Activated B cell treated with CpG ODN at 0.5 μM for 24 hours (primary cell): ENCODE data around the gene KDM4B. TPM values are rescaled to one million over a fixed set of nuclear protein-coding genes. Genes with fewer than 3 reads are reported as not detected.

Experiments used
- ATAC-seq: fragments of 200-7000 bp; cut with Tn5 transposase; one replicate; pipeline ENCODE4 v1.10.0; 2021; ENCODE audit warnings: low read depth, mild to moderate bottlenecking, moderate library complexity
- CTCF ChIA-PET: fragments of 350-600 bp; sonication (Branson Sonifier 250); formaldehyde crosslinking; loops from one replicate; lab custom pipeline; 2021; ENCODE audit warnings: antibody characterized with exemption; lab: Charles Lee
- POLR2A ChIA-PET: fragments of 350-600 bp; sonication (Branson Sonifier 250); formaldehyde crosslinking; loops from one replicate; lab custom pipeline; 2021; ENCODE audit warnings: antibody characterized with exemption; lab: Charles Lee
- DNase-seq: peaks from one replicate; pipeline ENCODE4 v3.0.0; 2022
- H3K27ac Mint-ChIP-seq: one replicate; pipeline ENCODE4 v1.8.0; 2020; ENCODE audit warnings: mixed read lengths
- H3K27me3 Mint-ChIP-seq: one replicate; pipeline ENCODE4 v1.8.0; 2021; ENCODE audit warnings: mixed read lengths
- H3K36me3 Mint-ChIP-seq: one replicate; pipeline ENCODE4 v1.8.0; 2021; ENCODE audit warnings: low read depth, mixed read lengths
- H3K4me1 Mint-ChIP-seq: one replicate; pipeline ENCODE4 v1.8.0; 2021; ENCODE audit warnings: mixed read lengths
- H3K4me3 Mint-ChIP-seq: one replicate; pipeline ENCODE4 v1.8.0; 2020; ENCODE audit warnings: mild to moderate bottlenecking, mixed read lengths
- H3K9me3 Mint-ChIP-seq: one replicate; pipeline ENCODE4 v1.8.0; 2020; ENCODE audit warnings: mixed read lengths
- CTCF ChIP-seq: fragments of 200-600 bp; IDR thresholded peaks from one replicate; pipeline ENCODE4 v1.8.0; 2022; ENCODE audit warnings: antibody characterized with exemption, mild to moderate bottlenecking
- intact Hi-C: fragments of 100-400 bp; cut with micrococcal nuclease; formaldehyde crosslinking; loops from one replicate; pipeline ENCODE4 v1.15.1; 2024
- total RNA-seq: library from RNA; stranded (reverse); gene quantifications from 2 replicates; pipeline ENCODE4 v1.2.3, GENCODE V29; 2022

The KDM4B gene
- total RNA-seq, 1 donor from 2014 or later, result 88.9 TPM

- TF ChIP-seq CTCF, result no peak
- peak overlapping the region; percentile 88 for H3K27ac Mint-ChIP-seq
- no peaks in the 10 kb centered on the region for H3K9me3 Mint-ChIP-seq
- peaks cover 30% of the 10 kb centered on the region for H3K4me1 Mint-ChIP-seq
- no peaks in the 10 kb centered on the region for H3K27me3 Mint-ChIP-seq
- DNase-seq (no peak), ATAC-seq (no peak)
- H3K36me3 Mint-ChIP-seq, result peaks cover 5% of the 10 kb centered on the region
- POLR2A ChIA-PET, result interaction anchor here (0.7 to 3.3 kb wide), 17 partner anchors 8 to 1770 kb away, joined by 3 to 23 read pairs (median 8); partner anchors contain the start of genes CATSPERD, DPP9, FEM1A and GPR108
- intact Hi-C loops, result loop anchor here (1.0 to 2.0 kb wide), 7 partner anchors 9 to 244 kb away; partner anchors contain the start of genes FEM1A and PLIN3
- peak overlapping the region; percentile 76 for H3K4me3 Mint-ChIP-seq
- CTCF ChIA-PET, result interaction anchor here (1.0 to 1.3 kb wide), 2 partner anchors 63 to 177 kb away, joined by 4 to 5 read pairs; partner anchors contain the start of gene FEM1A
Measured at GRCh38 chr19:4967738-4968461, 1.0 kb upstream of the KDM4B start.

GRCh38 chr19:4969292-4969771 is 419 bp downstream of the KDM4B start:
- Mint-ChIP-seq H3K9me3 (no peaks in the 10 kb centered on the region), H3K4me1 (peaks cover 31% of the 10 kb centered on the region), H3K36me3 (peaks cover 5% of the 10 kb centered on the region), H3K27me3 (no peaks in the 10 kb centered on the region), H3K4me3 (peak overlapping the region; percentile 88), H3K27ac (peak overlapping the region; percentile 57)
- intact Hi-C loops, result loop anchor here (2.0 kb wide), 2 partner anchors 103 to 157 kb away; partner anchors contain the start of gene PLIN3
- ChIA-PET POLR2A (interaction anchor here (0.5 to 3.3 kb wide), 23 partner anchors 8 to 1768 kb away, joined by 3 to 23 read pairs (median 4); partner anchors contain the start of genes DPP9, FEM1A, GPR108 and PLIN3), CTCF (interaction anchor here (0.8 to 1.3 kb wide), 2 partner anchors 62 to 169 kb away, joined by 3 to 4 read pairs; no protein-coding TSS in a partner anchor)
- TF ChIP-seq CTCF, result no peak
- ATAC-seq (no peak), DNase-seq (no peak)

GRCh38 chr19:4969772-4970531 is 1.0 kb downstream of the KDM4B start:
- Mint-ChIP-seq H3K27me3 (no peaks in the 10 kb centered on the region), H3K9me3 (no peaks in the 10 kb centered on the region), H3K4me1 (peaks cover 34% of the 10 kb centered on the region), H3K4me3 (peak overlapping the region; percentile 88), H3K36me3 (peaks cover 8% of the 10 kb centered on the region), H3K27ac (peak overlapping the region; percentile 57)
- DNase-seq (peak; percentile 32), ATAC-seq (no peak)
- ChIA-PET CTCF (no interaction called here), POLR2A (interaction anchor here (0.6 to 3.3 kb wide), 10 partner anchors 11 to 845 kb away, joined by 3 to 13 read pairs (median 4); partner anchors contain the start of genes PLIN3, SAFB and SAFB2)
- intact Hi-C loops, result loop anchor here (2.0 kb wide), 2 partner anchors 103 to 157 kb away; partner anchors contain the start of gene PLIN3
- TF ChIP-seq CTCF, result no peak

GRCh38 chr19:4970558-4971423 is 1.9 kb downstream of the KDM4B start:
- no peak for ATAC-seq
- Mint-ChIP-seq H3K4me3 (peak overlapping the region; percentile 88), H3K9me3 (no peaks in the 10 kb centered on the region), H3K36me3 (peaks cover 12% of the 10 kb centered on the region), H3K27me3 (no peaks in the 10 kb centered on the region), H3K4me1 (peaks cover 38% of the 10 kb centered on the region), H3K27ac (peak overlapping the region; percentile 57)
- ChIA-PET CTCF (no interaction called here), POLR2A (interaction anchor here (0.6 to 1.1 kb wide), 5 partner anchors 54 to 322 kb away, joined by 3 read pairs; no protein-coding TSS in a partner anchor)
- no peak for DNase-seq
- intact Hi-C loops, result no loop called here
- no peak for TF ChIP-seq CTCF
